Endothelial cell of umbilical vein (primary cell): ENCODE results near the gene HNRNPCL1. TPM values are rescaled to one million over a fixed set of nuclear protein-coding genes. Genes with fewer than 3 reads are reported as not detected.

Source experiments
- BruUV-seq: library from RNA; stranded (reverse); fragments of 400-500 nt; replicated peaks from 2 replicates; lab custom pipeline; 2021; lab: Mats Ljungman, UMichigan
- CTCF ChIA-PET: fragments of 300-600, 350-600 bp; sonication (Branson Sonifier 250); formaldehyde crosslinking; loops from one replicate; lab custom pipeline; 2021; ENCODE audit warnings: antibody characterized with exemption, inconsistent platforms; lab: Charles Lee
- POLR2A ChIA-PET: fragments of 300-600, 350-600 bp; sonication (Branson Sonifier 250); formaldehyde crosslinking; loops from one replicate; lab custom pipeline; 2021; ENCODE audit warnings: antibody characterized with exemption, inconsistent platforms; lab: Charles Lee
- DNase-seq: peaks from one replicate; pipeline ENCODE4 v3.0.0-alpha.2; 2011; ENCODE audit warnings: low read depth, low spot score
- FAIRE-seq: peaks from 2 replicates; lab custom pipeline; 2011; peaks lifted over from hg19 to GRCh38; lab: Jason Lieb, UNC
- H2AFZ ChIP-seq: 2 replicates; pipeline ENCODE4 v1.6.0; 2012; ENCODE audit warnings: low read depth, low read length, control low read depth, inconsistent platforms
- H3K27ac ChIP-seq: 2 replicates; pipeline ENCODE4 v1.5.1; 2011; ENCODE audit warnings: low read depth, mild to moderate bottlenecking, control low read depth, low read length, moderate library complexity; ENCODE audit not compliant: insufficient read depth
- H3K27me3 ChIP-seq, 2 experiments: 2 replicates each; pipeline versions ENCODE4 v1.6.0 to v1.6.1; 2011; ENCODE audit warnings: low read length in 2 of 2, mixed read lengths in 1 of 2; ENCODE audit not compliant: control insufficient read depth in 2 of 2, insufficient read depth in 2 of 2
- H3K36me3 ChIP-seq, 2 experiments: 2 replicates in 1 of 2; 3 replicates in 1 of 2; pipeline ENCODE4 v1.5.1; 2011; ENCODE audit warnings: low read length in 2 of 2, mild to moderate bottlenecking in 1 of 2, moderate library complexity in 1 of 2; ENCODE audit not compliant: control insufficient read depth in 2 of 2, insufficient read depth in 2 of 2; ENCODE audit errors: extremely low read depth in 1 of 2
- H3K4me1 ChIP-seq: 3 replicates; pipeline ENCODE4 v1.5.1; 2011; ENCODE audit warnings: mild to moderate bottlenecking, low read length; ENCODE audit not compliant: control insufficient read depth, insufficient read depth; ENCODE audit errors: extremely low read depth
- H3K4me2 ChIP-seq: 2 replicates; pipeline ENCODE4 v1.6.1; 2011; ENCODE audit warnings: low read length, control low read depth, mixed read lengths; ENCODE audit not compliant: insufficient read depth
- H3K4me3 ChIP-seq, 3 experiments: fragments of 200-600 bp in 1 of 3; sonication (generic), shearing (Covaris generic) in 1 of 3; replicated peaks in 1 of 3; 2 replicates each; pipeline ENCODE4 v1.5.1; 2011 to 2016; ENCODE audit warnings: control low read depth in 3 of 3, low read length in 3 of 3, mild to moderate bottlenecking in 2 of 3, inconsistent platforms in 1 of 3, low read depth in 1 of 3, moderate library complexity in 1 of 3; ENCODE audit not compliant: insufficient read depth in 1 of 3
- H3K79me2 ChIP-seq: 2 replicates; pipeline ENCODE4 v1.6.0; 2012; ENCODE audit warnings: low read length, inconsistent platforms; ENCODE audit not compliant: control insufficient read depth, insufficient read depth
- H3K9ac ChIP-seq: replicated peaks from 2 replicates; pipeline ENCODE3; 2011; ENCODE audit warnings: low read length, control low read depth; ENCODE audit not compliant: insufficient read depth; ENCODE audit errors: extremely low read depth
- H3K9me1 ChIP-seq: replicated peaks from 3 replicates; pipeline ENCODE4 v1.6.0; 2011; ENCODE audit warnings: mild to moderate bottlenecking, low read length; ENCODE audit not compliant: control insufficient read depth, insufficient read depth; ENCODE audit errors: extremely low read depth
- H3K9me3 ChIP-seq: replicated peaks from 2 replicates; pipeline ENCODE4 v1.5.1; 2012; ENCODE audit warnings: low read length, inconsistent platforms; ENCODE audit not compliant: control insufficient read depth, insufficient read depth
- H4K20me1 ChIP-seq: replicated peaks from 2 replicates; pipeline ENCODE3; 2011; ENCODE audit warnings: mild to moderate bottlenecking, low read length; ENCODE audit not compliant: control insufficient read depth, insufficient read depth; ENCODE audit errors: extremely low read depth
- CTCF ChIP-seq, 2 donors: IDR thresholded peaks; 1 replicate in 1 of 2; 2 replicates in 1 of 2; pipeline ENCODE4 v1.5.1; 2011; ENCODE audit warnings: low read length in 2 of 2, mild to moderate bottlenecking in 2 of 2, moderate library complexity in 2 of 2, control low read depth in 1 of 2, inconsistent platforms in 1 of 2, low read depth in 1 of 2; ENCODE audit not compliant: insufficient read depth in 1 of 2; ENCODE audit errors: extremely low read depth in 1 of 2
- EZH2 ChIP-seq: IDR thresholded peaks from 2 replicates; pipeline ENCODE4 v1.6.1; 2012; ENCODE audit warnings: borderline replicate concordance, low read depth, mild to moderate bottlenecking, moderate library complexity, low read length, inconsistent platforms; ENCODE audit not compliant: severe bottlenecking
- FOS ChIP-seq: IDR thresholded peaks from 2 replicates; pipeline ENCODE4 v1.6.1; 2011; ENCODE audit warnings: mild to moderate bottlenecking, low read length, moderate library complexity, borderline replicate concordance; ENCODE audit not compliant: insufficient read depth
- GATA2 ChIP-seq: IDR thresholded peaks from 2 replicates; pipeline ENCODE4 v1.7.0; 2011; ENCODE audit warnings: low read depth, mild to moderate bottlenecking, moderate library complexity, mixed read lengths, low read length; ENCODE audit not compliant: insufficient read length, insufficient read depth
- JUN ChIP-seq: IDR thresholded peaks from 2 replicates; pipeline ENCODE4 v1.6.1; 2011; ENCODE audit warnings: borderline replicate concordance, low read depth; ENCODE audit not compliant: insufficient read length, insufficient read depth
- MAX ChIP-seq: IDR thresholded peaks from 2 replicates; pipeline ENCODE4 v1.6.1; 2011; ENCODE audit not compliant: insufficient read depth, insufficient read length
- MYC ChIP-seq: IDR thresholded peaks from one replicate; pipeline ENCODE4 v1.6.1; 2011; ENCODE audit warnings: mild to moderate bottlenecking, low read depth, low read length
- POLR2A ChIP-seq: IDR thresholded peaks from 2 replicates; pipeline ENCODE4 v1.6.1; 2012; ENCODE audit warnings: low read depth, mild to moderate bottlenecking, control low read depth, low read length
- POLR2AphosphoS5 ChIP-seq: IDR thresholded peaks from 2 replicates; pipeline ENCODE4 v1.6.1; 2012; ENCODE audit warnings: low read depth, mild to moderate bottlenecking, control low read depth, low read length, moderate library complexity; ENCODE audit not compliant: insufficient read depth
- dilution Hi-C: fragments of 300-500 bp; cut with MboI; formaldehyde crosslinking; loops from one replicate; pipeline ENCODE4 v1.15.0; 2019; ENCODE audit warnings: low sequenced_read_pairs; ENCODE audit not compliant: extremely low pct_ligation_motif_present
- intact Hi-C: fragments of 100-400 bp; cut with micrococcal nuclease; formaldehyde crosslinking; loops from one replicate; pipeline ENCODE4 v1.10.0; 2022
- polyA plus RNA-seq, 4 experiments: library from polyadenylated mRNA; depleted of rRNA in 3 of 4; stranded (reverse) in 3 of 4; unstranded in 1 of 4; fragments of >200 nt; gene quantifications; 2 replicates each; pipeline versions ENCODE4 v1.2.1 to v1.2.3, GENCODE V29; 2011 to 2012; ENCODE audit warnings: missing spikeins in 1 of 4
- total RNA-seq: library from RNA; stranded (reverse); gene quantifications from 2 replicates; pipeline ENCODE4 v1.2.3, GENCODE V29; 2021

The HNRNPCL1 gene
- total and polyA plus RNA-seq, 2 donors (not counting 3 experiments of a cell fraction or from before 2014, with no cell fraction given): not detected

DNA sequence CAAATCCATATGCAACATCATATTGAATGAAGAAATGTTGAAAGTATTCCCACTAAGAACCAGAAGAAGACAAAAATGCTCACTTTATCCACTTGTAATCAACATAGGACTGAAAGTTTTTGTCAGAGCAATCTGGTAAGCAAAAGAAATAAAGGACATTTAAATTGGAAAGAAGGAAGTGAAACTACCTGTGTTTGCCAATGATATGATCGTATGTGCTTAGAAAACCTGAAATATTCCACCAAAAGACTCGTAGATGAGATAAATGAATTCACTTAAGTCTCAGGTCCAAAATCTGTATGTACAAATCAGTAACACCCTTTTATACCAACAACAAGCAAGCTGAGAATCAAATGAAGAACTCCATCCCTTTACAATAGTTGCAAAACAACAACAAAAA, 48.8 kb downstream of the HNRNPCL1 start:
- Histone ChIP-seq H2AFZ (no peak overlapping the region), H3K9ac (no peak overlapping the region), H3K9me3 (no peaks in the 10 kb centered on the region), H3K9me1 (no peaks in the 10 kb centered on the region), H3K4me1 (no peaks in the 10 kb centered on the region), H3K79me2 (no peaks in the 10 kb centered on the region), H3K4me2 (no peak overlapping the region), H3K27me3 (no peaks in the 10 kb centered on the region), H3K27ac (no peak overlapping the region), H4K20me1 (no peaks in the 10 kb centered on the region), H3K4me3 (no peak overlapping the region), H3K36me3 (no peaks in the 10 kb centered on the region)
- POLR2A ChIA-PET: no interaction called here
- CTCF ChIA-PET: no interaction called here
- intact Hi-C loops (no loop called here), dilution Hi-C loops (no loop called here)
- no TSS peak for BruUV-seq
- TF ChIP-seq POLR2AphosphoS5 (no peak), FOS (no peak), MYC (no peak), CTCF (IDR thresholded peaks at IDR 0.05; ENCODE audit: extremely low read depth in 1 of 2, insufficient read depth in 1 of 2, low read depth in 1 of 2, low read length in 2 of 2) (no peak), MAX (no peak), JUN (no peak), GATA2 (no peak), EZH2 (no peak), POLR2A (no peak)
- FAIRE-seq (no peak), DNase-seq (no peak)
